ENCODE results near the gene EFCAB7.
"Not testable (repeated sequence)": the region's sequence is repeated elsewhere in the genome, so short reads cannot be mapped to it uniquely, and the experiment has no call there.

EFCAB7 gene

GRCh38 chr1:63569640-63570316, 46.5 kb downstream of the EFCAB7 start:
- no peaks in the 10 kb centered on the region for H3K9me3 ChIP-seq
- no peaks in the 10 kb centered on the region for H3K27me3 ChIP-seq
- TF ChIP-seq, protein P1, sequence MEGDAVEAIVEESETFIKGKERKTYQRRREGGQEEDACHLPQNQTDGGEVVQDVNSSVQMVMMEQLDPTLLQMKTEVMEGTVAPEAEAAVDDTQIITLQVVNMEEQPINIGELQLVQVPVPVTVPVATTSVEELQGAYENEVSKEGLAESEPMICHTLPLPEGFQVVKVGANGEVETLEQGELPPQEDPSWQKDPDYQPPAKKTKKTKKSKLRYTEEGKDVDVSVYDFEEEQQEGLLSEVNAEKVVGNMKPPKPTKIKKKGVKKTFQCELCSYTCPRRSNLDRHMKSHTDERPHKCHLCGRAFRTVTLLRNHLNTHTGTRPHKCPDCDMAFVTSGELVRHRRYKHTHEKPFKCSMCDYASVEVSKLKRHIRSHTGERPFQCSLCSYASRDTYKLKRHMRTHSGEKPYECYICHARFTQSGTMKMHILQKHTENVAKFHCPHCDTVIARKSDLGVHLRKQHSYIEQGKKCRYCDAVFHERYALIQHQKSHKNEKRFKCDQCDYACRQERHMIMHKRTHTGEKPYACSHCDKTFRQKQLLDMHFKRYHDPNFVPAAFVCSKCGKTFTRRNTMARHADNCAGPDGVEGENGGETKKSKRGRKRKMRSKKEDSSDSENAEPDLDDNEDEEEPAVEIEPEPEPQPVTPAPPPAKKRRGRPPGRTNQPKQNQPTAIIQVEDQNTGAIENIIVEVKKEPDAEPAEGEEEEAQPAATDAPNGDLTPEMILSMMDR (IDR thresholded peaks at IDR 0.05): no peak

DNA sequence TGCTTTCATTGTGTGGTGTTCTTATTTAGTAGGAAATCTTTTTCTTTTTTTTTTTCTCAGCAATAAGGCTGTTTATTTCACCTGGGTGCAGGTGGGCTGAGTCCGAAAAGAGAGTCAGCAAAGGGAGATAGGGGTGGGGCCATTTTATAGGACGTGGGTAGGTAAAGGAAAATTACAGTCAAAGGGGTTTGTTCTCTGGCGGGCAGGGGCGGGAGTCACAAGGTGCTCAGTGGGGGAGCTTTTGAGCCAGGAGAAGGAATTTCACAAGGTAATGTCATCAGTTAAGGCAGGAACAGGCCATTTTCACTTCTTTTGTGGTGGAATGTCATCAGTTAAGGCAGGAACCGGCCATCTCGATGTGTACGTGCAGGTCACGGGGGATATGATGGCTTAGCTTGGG, 49.4 kb downstream of the EFCAB7 start:
- not testable (repeated sequence) for H3K9me3 ChIP-seq; H3K27ac ChIP-seq; H3K36me3 ChIP-seq; H3K4me3 ChIP-seq (ENCODE audit: low read depth in 1 of 2, low read length in 1 of 2); H3K27me3 ChIP-seq; H3K4me1 ChIP-seq (ENCODE audit: control insufficient read depth in 1 of 2, insufficient read depth in 1 of 2, low read depth in 1 of 2, low read length in 1 of 2)

More at GRCh38 chr1:63569640-63570316, 46.5 kb downstream of the EFCAB7 start:
- Histone ChIP-seq H3K4me1 (ENCODE audit: control insufficient read depth in 1 of 2, insufficient read depth in 1 of 2, low read depth in 1 of 2, low read length in 1 of 2) (no peaks in the 10 kb centered on the region), H3K36me3 (no peaks in the 10 kb centered on the region), H3K27ac (no peak overlapping the region), H3K4me3 (ENCODE audit: low read depth in 1 of 2, low read length in 1 of 2) (no peak overlapping the region)

DNA sequence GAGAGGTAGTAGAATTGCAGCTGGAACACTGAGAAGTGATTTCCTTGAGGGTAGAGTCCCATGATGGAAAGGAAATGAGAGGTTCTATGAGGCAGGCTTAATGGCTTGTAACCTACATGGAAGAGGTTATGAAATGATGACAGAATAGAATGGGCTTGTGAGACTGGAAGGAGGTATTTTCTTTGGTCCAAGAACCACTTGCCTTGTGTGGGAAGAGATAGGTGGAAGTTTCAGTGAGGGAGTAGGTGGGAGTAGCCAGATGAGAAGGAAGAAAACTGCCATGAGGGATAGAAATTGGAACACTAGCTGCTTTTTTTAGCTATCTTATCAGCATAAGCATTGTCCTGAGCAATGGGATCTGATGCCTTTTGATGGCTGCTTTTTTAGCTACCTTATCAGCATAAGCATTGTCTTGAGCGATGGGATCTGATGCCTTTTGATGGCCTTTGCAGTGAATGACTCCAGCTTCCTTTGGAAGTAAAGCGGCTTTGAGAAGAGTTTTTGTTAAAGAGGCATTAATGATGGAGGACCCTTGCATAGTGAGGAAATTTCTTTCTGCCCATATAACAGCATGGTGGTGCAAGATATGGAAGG, 51.0 kb downstream of the EFCAB7 start:
- H3K27ac ChIP-seq; H3K27me3 ChIP-seq; H3K9me3 ChIP-seq; H3K4me1 ChIP-seq (ENCODE audit: control insufficient read depth in 1 of 2, insufficient read depth in 1 of 2, low read depth in 1 of 2, low read length in 1 of 2); H3K4me3 ChIP-seq (ENCODE audit: low read depth in 1 of 2, low read length in 1 of 2); H3K36me3 ChIP-seq: not testable (repeated sequence)

- TF ChIP-seq, protein P1 (IDR thresholded peaks at IDR 0.05): peak; percentile 77
These were observed 52.1 kb downstream of the EFCAB7 start for GRCh38 chr1:63575340-63575826.

DNA sequence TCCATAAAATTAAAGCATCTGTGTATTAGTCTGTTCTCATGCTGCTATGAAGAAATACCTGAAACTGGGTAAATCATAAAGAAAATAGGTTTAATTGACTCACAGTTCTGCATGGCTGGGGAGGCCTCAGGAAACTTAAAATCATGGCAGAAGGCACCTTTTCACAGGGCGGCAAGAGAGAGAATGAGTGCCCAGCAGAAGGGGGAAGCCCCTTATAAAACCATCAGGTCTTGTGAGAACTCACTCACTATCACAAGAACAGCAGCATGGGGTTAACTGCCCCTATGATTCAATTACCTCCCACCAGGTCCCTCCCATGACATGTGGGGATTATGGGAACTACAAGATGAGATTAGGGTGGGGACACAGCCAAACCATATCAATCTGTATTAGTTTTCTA, 63.0 kb downstream of the EFCAB7 start:
- not testable (repeated sequence) for H3K27me3 ChIP-seq; H3K4me3 ChIP-seq (ENCODE audit: low read depth in 1 of 2, low read length in 1 of 2)

More at GRCh38 chr1:63575340-63575826, 52.1 kb downstream of the EFCAB7 start:
- Histone ChIP-seq H3K4me1 (ENCODE audit: control insufficient read depth in 1 of 2, insufficient read depth in 1 of 2, low read depth in 1 of 2, low read length in 1 of 2) (no peaks in the 10 kb centered on the region), H3K27me3 (no peaks in the 10 kb centered on the region), H3K27ac (no peak overlapping the region), H3K9me3 (no peaks in the 10 kb centered on the region), H3K36me3 (no peaks in the 10 kb centered on the region), H3K4me3 (ENCODE audit: low read depth in 1 of 2, low read length in 1 of 2) (no peak overlapping the region)

GRCh38 chr1:63590166-63590560, 66.8 kb downstream of the EFCAB7 start:
- no peaks in the 10 kb centered on the region for H3K9me3 ChIP-seq
- H3K27me3 ChIP-seq: no peaks in the 10 kb centered on the region
- TF ChIP-seq, protein P1 (IDR thresholded peaks at IDR 0.05): no peak
- no peak overlapping the region for H3K4me3 ChIP-seq (ENCODE audit: low read depth in 1 of 2, low read length in 1 of 2)
- H3K36me3 ChIP-seq: no peaks in the 10 kb centered on the region
- no peak overlapping the region for H3K27ac ChIP-seq
- peaks cover 25 to 28% of the 10 kb centered on the region in 2 experiments for H3K4me1 ChIP-seq (ENCODE audit: control insufficient read depth in 1 of 2, insufficient read depth in 1 of 2, low read depth in 1 of 2, low read length in 1 of 2)

More for the DNA sequence above, 63.0 kb downstream of the EFCAB7 start:
- not testable (repeated sequence) for H3K4me1 ChIP-seq (ENCODE audit: control insufficient read depth in 1 of 2, insufficient read depth in 1 of 2, low read depth in 1 of 2, low read length in 1 of 2); H3K36me3 ChIP-seq; H3K9me3 ChIP-seq; H3K27ac ChIP-seq

All from neutrophil (primary cell).